GM21423 (cell line): ENCODE measurements around the gene ZNF451.

Experiments
- ATAC-seq: cut with Tn5 transposase; IDR thresholded peaks from one replicate; pipeline ENCODE4 v1.9.1; 2021; ENCODE audit warnings: mild to moderate bottlenecking, moderate library complexity; ENCODE audit not compliant: unreplicated experiment

Gene ZNF451

GRCh38 chr6:57198926-57199636, 109.1 kb downstream of the ZNF451 start:
- no peak for ATAC-seq

GRCh38 chr6:57201718-57202117, 111.7 kb downstream of the ZNF451 start:
- ATAC-seq = no peak

DNA sequence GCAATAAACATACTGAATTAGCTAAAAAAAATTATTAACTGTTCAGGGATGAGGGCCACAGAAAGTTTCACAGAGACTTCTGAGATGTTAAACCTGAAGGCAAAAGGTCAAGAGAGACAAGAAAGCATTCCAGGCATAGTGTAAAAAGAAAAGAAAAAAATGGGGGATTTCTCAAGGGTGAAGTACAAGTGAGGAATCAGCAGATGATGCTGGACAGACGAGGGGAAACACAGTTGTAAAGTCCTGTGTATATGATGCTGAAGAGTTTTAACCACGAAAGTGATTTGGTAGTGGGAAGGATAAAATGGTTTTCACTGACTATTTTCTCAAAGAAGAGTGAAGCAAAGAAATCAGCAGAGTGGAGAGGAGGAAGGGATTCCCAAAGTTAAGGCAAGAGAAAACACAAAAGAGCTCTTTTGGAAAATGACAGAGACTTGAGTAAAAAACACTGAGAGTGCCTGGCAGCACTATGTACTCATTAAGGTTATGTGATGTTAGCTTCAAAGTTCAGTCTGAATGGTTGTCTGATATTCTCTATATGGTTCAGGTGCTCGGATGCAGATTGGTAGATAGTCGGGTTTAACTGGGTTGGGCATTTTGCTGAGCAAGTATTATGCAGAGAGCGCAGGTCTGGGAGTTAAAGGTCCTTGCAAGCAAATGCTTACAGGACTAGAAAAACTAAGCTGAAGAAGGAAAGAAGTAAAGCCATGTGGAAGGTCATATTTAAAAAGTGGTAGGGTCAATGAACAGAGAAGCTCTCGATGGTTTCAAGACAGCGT, 115.8 kb downstream of the ZNF451 start:
- no peak for ATAC-seq

- no peak for ATAC-seq
Measured at GRCh38 chr6:57207141-57207540, 117.2 kb downstream of the ZNF451 start.

DNA sequence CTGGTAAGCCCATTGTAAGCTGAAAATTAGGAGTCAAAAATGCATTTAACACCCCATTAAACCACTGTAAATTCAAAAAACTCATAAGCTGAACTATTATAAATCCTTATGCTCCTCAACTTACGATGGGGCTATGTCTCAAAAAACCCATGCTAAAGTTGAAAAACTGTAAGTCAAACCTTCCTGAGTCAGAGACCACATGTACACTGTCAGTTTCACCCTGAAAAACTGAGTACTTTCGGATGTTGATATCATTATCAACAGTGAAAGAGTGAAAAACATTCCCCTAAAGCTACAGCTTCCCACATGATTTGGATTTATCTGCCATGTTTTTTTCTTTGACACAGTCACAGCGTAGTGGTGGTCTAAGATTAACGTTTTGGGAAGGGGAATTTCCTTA, 117.9 kb downstream of the ZNF451 start:
- no peak for ATAC-seq

DNA sequence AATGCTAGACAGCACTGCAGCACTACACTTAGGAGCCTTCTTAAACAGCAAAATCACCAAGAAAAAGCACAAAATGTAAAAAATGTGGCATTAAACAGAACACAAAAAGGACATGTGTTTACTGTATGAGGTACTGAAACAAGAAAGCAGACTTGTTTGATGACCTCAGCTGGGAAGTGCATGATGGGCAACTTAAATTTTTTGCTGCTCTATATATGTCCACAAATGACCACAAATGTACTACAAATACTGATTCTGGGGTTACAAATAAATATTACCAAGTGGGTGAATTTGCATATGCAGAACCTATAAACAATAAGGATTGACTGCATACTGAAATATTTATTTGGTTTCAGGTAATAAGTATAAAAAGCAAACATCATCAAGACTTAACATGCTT, 119.0 kb downstream of the ZNF451 start:
- no peak for ATAC-seq

GRCh38 chr6:57210060-57210459, 120.1 kb downstream of the ZNF451 start:
- ATAC-seq = no peak

GRCh38 chr6:57215260-57215659, 125.3 kb downstream of the ZNF451 start:
- ATAC-seq = no peak

- ATAC-seq = no peak
Measured at GRCh38 chr6:57216235-57217101, 126.5 kb downstream of the ZNF451 start.

GRCh38 chr6:57217270-57217669, 127.3 kb downstream of the ZNF451 start:
- ATAC-seq = no peak
